BJ (cell line): ENCODE measurements around the gene MYDGF. TPM values are rescaled to one million over a fixed set of nuclear protein-coding genes. Genes with fewer than 3 reads are reported as not detected.
"Not testable (repeated sequence)": the region's sequence is repeated elsewhere in the genome, so short reads cannot be mapped to it uniquely, and the experiment has no call there.

Experiments used
- CTCF ChIA-PET: fragments of 350-600 bp; formaldehyde crosslinking; extraction: SDS; loops from one replicate; lab custom pipeline; 2021; ENCODE audit warnings: antibody characterized with exemption, inconsistent platforms; lab: Yijun Ruan, JAX
- POLR2A ChIA-PET: fragments of 300-600 bp; sonication (Branson Sonifier 250); formaldehyde crosslinking; extraction: SDS; loops from one replicate; lab custom pipeline; 2021; ENCODE audit warnings: antibody characterized with exemption; lab: Charles Lee
- DNase-seq: peaks from one replicate; pipeline ENCODE4 v3.0.0-alpha.2; 2011; ENCODE audit warnings: low read depth
- H3K27me3 ChIP-seq: 2 replicates; pipeline ENCODE4 v1.6.0; 2011; ENCODE audit warnings: low read length; ENCODE audit not compliant: control insufficient read depth, insufficient read depth
- H3K36me3 ChIP-seq: 2 replicates; pipeline ENCODE4 v1.5.1; 2011; ENCODE audit warnings: low read length; ENCODE audit not compliant: control insufficient read depth, insufficient read depth
- H3K4me3 ChIP-seq: 2 replicates; pipeline ENCODE4 v1.5.1; 2011; ENCODE audit warnings: low read depth, mild to moderate bottlenecking, control low read depth, low read length
- polyA plus RNA-seq: library from polyadenylated mRNA; depleted of rRNA; stranded (reverse); fragments of >200 nt; gene quantifications from 2 replicates; pipeline ENCODE4 v1.2.3, GENCODE V29; 2011
- TF ChIP-seq, protein P1 (sequence below): IDR thresholded peaks from 2 replicates; pipeline ENCODE4 v1.5.1; 2011; ENCODE audit warnings: low read depth, mild to moderate bottlenecking, control low read depth, inconsistent platforms, low read length, moderate library complexity; ENCODE audit not compliant: insufficient read depth

MYDGF gene
- polyA plus RNA-seq, 1 experiment = 222 TPM

DNA sequence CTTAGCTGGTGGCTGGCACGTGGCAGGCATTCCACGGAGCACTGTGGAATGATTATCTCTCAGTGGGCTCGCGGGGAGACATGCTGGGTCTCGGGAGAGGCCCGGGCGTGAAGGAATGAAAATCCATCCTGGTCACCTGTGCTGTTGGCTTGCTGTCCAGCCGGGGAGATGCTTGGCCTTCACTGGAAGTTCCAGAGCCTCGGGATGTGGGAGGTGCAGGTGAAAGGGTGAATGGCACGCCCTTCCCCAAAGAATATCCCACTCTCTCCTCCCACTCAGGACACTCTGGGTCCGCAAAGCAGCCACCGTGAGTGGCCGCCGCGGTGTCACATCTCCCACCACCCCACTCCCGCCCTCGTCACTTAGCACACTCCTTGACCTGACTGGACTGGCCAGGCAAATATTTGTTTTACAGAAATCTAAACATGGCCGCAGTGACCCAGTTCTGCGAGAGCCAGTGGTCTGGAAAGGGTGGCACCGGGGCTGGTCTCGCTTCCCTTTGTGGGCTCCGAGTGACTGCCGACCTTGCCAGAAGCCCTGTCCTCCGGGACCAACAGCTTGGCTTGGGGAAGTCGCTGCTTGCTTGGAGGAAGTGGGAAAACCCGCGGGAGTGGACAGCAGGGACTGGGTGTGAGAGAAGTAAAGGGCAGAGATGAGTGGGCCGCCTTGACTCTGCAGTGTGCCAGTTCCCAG lies 45.5 kb upstream of the MYDGF start:
- H3K4me3 ChIP-seq = no peak overlapping the region
- no peak for DNase-seq
- no peaks in the 10 kb centered on the region for H3K27me3 ChIP-seq
- TF ChIP-seq, protein P1, sequence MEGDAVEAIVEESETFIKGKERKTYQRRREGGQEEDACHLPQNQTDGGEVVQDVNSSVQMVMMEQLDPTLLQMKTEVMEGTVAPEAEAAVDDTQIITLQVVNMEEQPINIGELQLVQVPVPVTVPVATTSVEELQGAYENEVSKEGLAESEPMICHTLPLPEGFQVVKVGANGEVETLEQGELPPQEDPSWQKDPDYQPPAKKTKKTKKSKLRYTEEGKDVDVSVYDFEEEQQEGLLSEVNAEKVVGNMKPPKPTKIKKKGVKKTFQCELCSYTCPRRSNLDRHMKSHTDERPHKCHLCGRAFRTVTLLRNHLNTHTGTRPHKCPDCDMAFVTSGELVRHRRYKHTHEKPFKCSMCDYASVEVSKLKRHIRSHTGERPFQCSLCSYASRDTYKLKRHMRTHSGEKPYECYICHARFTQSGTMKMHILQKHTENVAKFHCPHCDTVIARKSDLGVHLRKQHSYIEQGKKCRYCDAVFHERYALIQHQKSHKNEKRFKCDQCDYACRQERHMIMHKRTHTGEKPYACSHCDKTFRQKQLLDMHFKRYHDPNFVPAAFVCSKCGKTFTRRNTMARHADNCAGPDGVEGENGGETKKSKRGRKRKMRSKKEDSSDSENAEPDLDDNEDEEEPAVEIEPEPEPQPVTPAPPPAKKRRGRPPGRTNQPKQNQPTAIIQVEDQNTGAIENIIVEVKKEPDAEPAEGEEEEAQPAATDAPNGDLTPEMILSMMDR = no peak
- peaks cover 44% of the 10 kb centered on the region for H3K36me3 ChIP-seq
- ChIA-PET POLR2A (no interaction called here), CTCF (interaction anchor here (0.6 kb wide), 1 partner anchor 529 kb away, joined by 3 read pairs; no protein-coding TSS in a partner anchor)

GRCh38 chr19:4715178-4715528 lies 45.0 kb upstream of the MYDGF start:
- CTCF ChIA-PET = interaction anchor here (0.6 kb wide), 1 partner anchor 530 kb away, joined by 3 read pairs; no protein-coding TSS in a partner anchor
- H3K27me3 ChIP-seq, POLR2A ChIA-PET, H3K4me3 ChIP-seq, DNase-seq: not testable (repeated sequence)
- H3K36me3 ChIP-seq = peaks cover 47% of the 10 kb centered on the region

DNA sequence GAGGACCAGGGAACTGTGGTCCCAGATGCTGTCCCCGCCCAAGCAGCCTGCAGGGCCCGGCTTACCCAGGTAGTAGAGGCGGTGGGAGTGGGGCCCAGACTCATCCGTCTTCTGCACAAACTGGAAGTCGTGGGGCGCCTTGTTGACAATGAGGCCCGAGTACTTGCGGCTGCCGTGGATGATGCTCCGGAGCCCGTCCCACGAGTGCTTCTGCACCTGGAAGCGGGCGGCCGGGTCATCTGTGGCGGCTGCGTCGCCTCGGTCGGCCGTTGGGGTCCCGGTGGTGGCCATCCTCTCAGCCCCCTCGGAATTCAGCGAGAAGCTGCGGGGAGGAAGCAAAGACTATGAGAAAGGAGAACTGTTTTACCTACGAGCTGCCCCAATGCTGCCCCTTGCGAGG lies 43.9 kb upstream of the MYDGF start:
- POLR2A ChIA-PET = no interaction called here
- H3K36me3 ChIP-seq = peaks cover 40% of the 10 kb centered on the region
- CTCF ChIA-PET = no interaction called here
- no peak overlapping the region for H3K4me3 ChIP-seq
- DNase-seq = no peak
- TF ChIP-seq, protein P1 = no peak
- no peaks in the 10 kb centered on the region for H3K27me3 ChIP-seq

GRCh38 chr19:4713384-4713951 lies 43.3 kb upstream of the MYDGF start:
- no peaks in the 10 kb centered on the region for H3K27me3 ChIP-seq
- DNase-seq = peak; percentile 77
- H3K36me3 ChIP-seq = peaks cover 39% of the 10 kb centered on the region
- no peak overlapping the region for H3K4me3 ChIP-seq
- ChIA-PET POLR2A (no interaction called here), CTCF (no interaction called here)
- TF ChIP-seq, protein P1 = no peak

GRCh38 chr19:4712771-4713170 lies 42.6 kb upstream of the MYDGF start:
- CTCF ChIA-PET = no interaction called here
- Histone ChIP-seq H3K4me3 (no peak overlapping the region), H3K27me3 (no peaks in the 10 kb centered on the region), H3K36me3 (peaks cover 34% of the 10 kb centered on the region)
- TF ChIP-seq, protein P1 = no peak
- no peak for DNase-seq
- POLR2A ChIA-PET = interaction anchor here (0.6 kb wide), 1 partner anchor 198 kb away, joined by 3 read pairs; no protein-coding TSS in a partner anchor
